Gastroesophageal sphincter (tissue), 3 donors: ENCODE measurements around the gene TPST1.

Experiments
- POLR2A ChIP-seq, 2 donors: fragments of 450-650 bp; IDR thresholded peaks; one replicate each; pipeline ENCODE4 v1.6.1; 2017; ENCODE audit warnings: antibody characterized with exemption in 2 of 2, mild to moderate bottlenecking in 2 of 2, moderate library complexity in 1 of 2
- TF ChIP-seq, protein P1 (sequence below), 4 experiments: fragments of 200-600 bp in 2 of 4; fragments of 450-650 bp in 2 of 4; sonication (generic) in 1 of 4; IDR thresholded peaks; one replicate each; pipeline ENCODE4 v1.5.1; 2017 to 2019; ENCODE audit warnings: antibody characterized with exemption in 4 of 4, mild to moderate bottlenecking in 2 of 4, moderate library complexity in 2 of 4

DNA sequence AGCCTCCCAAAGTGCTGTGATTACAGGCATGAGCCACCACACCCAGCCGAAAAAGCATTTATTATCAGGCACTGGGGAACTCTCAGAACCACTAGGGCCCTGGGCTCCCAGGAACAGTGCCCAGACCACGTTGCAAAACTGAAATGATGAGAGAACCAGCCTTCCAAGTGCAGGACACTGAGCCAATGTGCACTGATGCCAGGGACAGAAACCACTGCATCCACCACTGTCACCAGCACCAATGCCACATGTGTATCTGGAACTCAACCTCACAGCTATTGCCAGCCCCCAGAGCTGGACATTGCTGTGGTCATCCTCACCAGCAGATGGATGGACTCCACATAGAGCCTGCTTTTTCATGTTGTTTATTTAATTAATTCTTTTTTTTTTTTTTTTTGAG is 28.2 kb upstream of the TPST1 start:
- TF ChIP-seq POLR2A (IDR thresholded peaks at IDR 0.05), result no peak
- TF ChIP-seq, protein P1, sequence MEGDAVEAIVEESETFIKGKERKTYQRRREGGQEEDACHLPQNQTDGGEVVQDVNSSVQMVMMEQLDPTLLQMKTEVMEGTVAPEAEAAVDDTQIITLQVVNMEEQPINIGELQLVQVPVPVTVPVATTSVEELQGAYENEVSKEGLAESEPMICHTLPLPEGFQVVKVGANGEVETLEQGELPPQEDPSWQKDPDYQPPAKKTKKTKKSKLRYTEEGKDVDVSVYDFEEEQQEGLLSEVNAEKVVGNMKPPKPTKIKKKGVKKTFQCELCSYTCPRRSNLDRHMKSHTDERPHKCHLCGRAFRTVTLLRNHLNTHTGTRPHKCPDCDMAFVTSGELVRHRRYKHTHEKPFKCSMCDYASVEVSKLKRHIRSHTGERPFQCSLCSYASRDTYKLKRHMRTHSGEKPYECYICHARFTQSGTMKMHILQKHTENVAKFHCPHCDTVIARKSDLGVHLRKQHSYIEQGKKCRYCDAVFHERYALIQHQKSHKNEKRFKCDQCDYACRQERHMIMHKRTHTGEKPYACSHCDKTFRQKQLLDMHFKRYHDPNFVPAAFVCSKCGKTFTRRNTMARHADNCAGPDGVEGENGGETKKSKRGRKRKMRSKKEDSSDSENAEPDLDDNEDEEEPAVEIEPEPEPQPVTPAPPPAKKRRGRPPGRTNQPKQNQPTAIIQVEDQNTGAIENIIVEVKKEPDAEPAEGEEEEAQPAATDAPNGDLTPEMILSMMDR (IDR thresholded peaks at IDR 0.05), result no peak
